ENCODE results near the gene NRN1.

The NRN1 gene

GRCh38 chr6:5950361-5950785 is 56.4 kb downstream of the NRN1 start:
- no peaks in the 10 kb centered on the region for H3K36me3 ChIP-seq (replicated peaks; ENCODE audit: low read depth, low read length)
- no peak overlapping the region for H3K4me2 ChIP-seq (ENCODE audit: low read length)
- no peak overlapping the region for H3K27ac ChIP-seq (ENCODE audit: low read length)
- no peak for TF ChIP-seq EZH2phosphoT487 (IDR thresholded peaks at IDR 0.05; ENCODE audit: low read depth)
- TF ChIP-seq, protein P1, sequence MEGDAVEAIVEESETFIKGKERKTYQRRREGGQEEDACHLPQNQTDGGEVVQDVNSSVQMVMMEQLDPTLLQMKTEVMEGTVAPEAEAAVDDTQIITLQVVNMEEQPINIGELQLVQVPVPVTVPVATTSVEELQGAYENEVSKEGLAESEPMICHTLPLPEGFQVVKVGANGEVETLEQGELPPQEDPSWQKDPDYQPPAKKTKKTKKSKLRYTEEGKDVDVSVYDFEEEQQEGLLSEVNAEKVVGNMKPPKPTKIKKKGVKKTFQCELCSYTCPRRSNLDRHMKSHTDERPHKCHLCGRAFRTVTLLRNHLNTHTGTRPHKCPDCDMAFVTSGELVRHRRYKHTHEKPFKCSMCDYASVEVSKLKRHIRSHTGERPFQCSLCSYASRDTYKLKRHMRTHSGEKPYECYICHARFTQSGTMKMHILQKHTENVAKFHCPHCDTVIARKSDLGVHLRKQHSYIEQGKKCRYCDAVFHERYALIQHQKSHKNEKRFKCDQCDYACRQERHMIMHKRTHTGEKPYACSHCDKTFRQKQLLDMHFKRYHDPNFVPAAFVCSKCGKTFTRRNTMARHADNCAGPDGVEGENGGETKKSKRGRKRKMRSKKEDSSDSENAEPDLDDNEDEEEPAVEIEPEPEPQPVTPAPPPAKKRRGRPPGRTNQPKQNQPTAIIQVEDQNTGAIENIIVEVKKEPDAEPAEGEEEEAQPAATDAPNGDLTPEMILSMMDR (IDR thresholded peaks at IDR 0.05; ENCODE audit: low read depth, low read length), result peak; percentile 53
- H3K4me1 ChIP-seq (ENCODE audit: low read length), result no peaks in the 10 kb centered on the region
- H3K9me3 ChIP-seq (ENCODE audit: insufficient read depth, low read length), result no peaks in the 10 kb centered on the region
- no peaks in the 10 kb centered on the region for H4K20me1 ChIP-seq (ENCODE audit: insufficient read depth, low read length)
- no peaks in the 10 kb centered on the region for H3K79me2 ChIP-seq (ENCODE audit: low read length)
- no peak overlapping the region for H3K4me3 ChIP-seq (ENCODE audit: low read length)
- H2AFZ ChIP-seq (ENCODE audit: low read depth, low read length), result no peak overlapping the region
- H3K27me3 ChIP-seq (ENCODE audit: low read depth, low read length), result peaks cover 14% of the 10 kb centered on the region; the same call in 1 of the 2 replicates
- H3K9ac ChIP-seq (ENCODE audit: low read length), result no peak overlapping the region
